ENCODE measurements around the gene OAS2.

DNA sequence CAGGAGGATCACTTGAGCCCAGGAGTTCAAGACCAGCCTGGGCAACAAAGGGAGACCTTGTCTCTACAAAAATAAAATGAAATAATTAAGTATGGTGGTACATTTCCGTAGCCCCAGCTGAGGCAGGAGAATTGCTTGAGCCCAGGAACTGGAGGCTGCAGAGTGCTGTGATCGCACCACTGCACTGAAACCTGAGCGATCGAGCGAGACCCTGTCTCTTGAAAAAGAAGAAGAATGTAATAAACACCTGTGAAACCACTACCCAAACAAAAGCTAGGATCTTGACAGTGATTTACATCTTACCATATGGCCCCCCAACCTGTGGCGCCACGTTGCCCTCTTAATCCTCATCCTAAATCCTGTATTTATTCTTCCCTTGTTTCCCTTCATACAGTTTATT is 72.5 kb downstream of the OAS2 start:
- TF ChIP-seq, protein P1, sequence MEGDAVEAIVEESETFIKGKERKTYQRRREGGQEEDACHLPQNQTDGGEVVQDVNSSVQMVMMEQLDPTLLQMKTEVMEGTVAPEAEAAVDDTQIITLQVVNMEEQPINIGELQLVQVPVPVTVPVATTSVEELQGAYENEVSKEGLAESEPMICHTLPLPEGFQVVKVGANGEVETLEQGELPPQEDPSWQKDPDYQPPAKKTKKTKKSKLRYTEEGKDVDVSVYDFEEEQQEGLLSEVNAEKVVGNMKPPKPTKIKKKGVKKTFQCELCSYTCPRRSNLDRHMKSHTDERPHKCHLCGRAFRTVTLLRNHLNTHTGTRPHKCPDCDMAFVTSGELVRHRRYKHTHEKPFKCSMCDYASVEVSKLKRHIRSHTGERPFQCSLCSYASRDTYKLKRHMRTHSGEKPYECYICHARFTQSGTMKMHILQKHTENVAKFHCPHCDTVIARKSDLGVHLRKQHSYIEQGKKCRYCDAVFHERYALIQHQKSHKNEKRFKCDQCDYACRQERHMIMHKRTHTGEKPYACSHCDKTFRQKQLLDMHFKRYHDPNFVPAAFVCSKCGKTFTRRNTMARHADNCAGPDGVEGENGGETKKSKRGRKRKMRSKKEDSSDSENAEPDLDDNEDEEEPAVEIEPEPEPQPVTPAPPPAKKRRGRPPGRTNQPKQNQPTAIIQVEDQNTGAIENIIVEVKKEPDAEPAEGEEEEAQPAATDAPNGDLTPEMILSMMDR (IDR thresholded peaks at IDR 0.05) = no peak
- TF ChIP-seq EZH2 (IDR thresholded peaks at IDR 0.05; ENCODE audit: borderline replicate concordance, insufficient read depth, low read depth, low read length, poor library complexity, severe bottlenecking) = no peak
